SW480 (cell line): ENCODE results near the gene CUX1.

Source experiments
- DNase-seq: peaks from one replicate; pipeline ENCODE4 v3.0.0-alpha.2; 2016; ENCODE audit warnings: low spot score

The CUX1 gene

DNA sequence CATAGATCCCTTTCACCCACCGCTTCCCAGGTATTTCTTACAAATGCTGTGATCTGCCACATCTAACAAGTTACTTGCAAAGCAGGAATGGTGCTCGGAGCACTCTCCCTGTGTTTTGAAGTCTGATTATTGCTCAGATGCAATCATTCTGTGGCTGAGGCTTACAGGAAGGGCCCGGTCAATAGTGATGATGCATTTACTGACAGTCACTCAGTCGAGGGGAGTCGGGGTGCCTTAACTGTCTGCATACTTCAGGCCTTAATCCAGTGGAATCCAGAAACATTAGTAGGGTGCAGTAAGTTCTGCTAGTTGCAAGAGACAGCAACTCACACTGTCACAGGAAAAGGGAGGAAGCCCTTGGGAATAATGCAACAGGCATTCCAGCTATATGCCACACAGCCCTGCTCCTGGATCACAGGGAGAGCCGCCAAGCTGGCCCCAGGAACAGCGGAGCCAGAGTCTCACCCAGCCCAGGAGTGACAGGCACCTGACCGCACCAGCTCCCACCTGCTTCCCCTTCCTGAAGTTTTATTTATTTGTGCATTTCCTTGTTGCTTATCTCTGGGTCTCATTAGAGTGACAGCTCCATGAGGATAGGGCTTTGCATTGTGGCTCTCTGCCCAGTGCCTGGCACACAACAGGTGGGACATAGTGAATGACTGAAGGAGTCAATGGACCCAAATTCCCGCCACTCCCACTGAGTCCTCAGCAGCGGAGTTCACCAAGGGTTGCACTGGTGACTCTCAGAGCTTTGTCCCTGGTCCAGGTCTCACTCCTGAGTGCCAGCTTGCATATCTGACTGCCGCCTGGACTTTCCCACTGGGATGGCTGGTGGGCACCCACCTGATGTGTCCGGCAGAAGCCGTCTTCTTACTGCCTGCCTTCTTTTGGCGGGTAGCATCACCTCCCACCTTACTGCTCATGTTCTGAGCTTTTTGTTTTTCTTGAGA, 256.8 kb downstream of the CUX1 start:
- DNase-seq, result peak; percentile 14

DNA sequence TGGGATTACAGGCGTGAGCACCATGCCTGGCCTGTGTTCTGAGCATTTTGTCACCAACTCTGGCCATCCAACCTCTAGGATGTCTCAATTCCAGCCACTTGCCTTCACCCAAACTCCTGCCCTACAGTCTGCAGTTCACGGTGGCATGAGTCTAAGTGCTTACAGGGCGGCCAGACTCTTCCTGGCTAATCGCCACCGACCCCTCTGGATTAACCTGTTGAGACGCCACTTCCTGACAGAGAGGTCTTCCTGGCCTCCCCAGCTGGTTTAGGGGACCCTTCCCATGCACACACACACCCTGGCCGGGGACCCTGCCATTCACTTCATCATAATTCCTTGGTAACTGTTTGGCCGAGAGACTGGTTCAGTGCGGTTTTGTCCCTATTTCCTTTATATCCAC, 257.7 kb downstream of the CUX1 start:
- DNase-seq, result no peak

DNA sequence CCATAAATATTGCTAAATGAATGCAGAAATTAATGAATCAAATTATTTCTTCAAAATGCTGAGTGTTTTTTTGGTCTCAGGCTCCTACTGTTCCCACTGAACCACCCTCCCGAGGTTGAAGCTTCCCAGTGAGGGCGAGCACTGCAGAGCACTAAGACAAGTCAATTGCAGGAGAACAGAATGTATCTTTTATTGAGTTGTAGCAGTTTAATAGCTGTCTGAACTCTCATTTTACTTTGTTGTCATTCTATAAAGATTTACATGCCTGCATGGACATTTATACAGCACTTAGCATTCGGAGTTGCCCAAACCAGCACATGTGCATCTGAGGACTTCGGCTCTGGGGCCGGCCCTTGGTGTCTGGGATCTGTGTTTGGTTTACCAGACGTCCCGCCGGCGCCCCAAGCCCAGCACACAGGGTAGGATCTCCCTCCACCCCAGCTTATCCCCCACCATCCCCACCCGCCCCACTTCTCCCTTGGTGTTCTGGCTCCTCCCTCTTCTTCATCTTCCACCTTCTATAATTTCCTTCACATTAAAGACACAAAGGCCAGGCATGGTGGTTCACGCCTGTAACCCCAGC, 258.2 kb downstream of the CUX1 start:
- no peak for DNase-seq

DNA sequence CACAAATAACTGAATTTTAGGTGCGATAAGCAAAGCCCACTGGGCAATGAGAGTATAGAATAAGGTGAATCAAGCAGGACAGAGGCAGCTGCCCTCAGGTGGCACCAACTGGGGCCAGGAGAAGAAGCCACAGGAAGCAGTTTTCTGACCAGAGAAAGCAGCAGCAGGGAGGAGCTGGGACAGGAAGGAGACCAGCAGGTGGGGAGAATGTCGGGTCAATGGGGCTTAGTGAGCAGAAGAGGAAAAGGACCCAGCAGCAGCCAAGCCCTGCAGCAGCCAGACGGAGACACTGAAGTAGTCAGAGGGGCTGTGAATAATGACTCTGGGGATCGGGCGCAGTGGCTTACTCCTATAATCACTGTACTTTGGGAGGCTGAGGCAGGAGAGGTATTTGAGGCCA, 259.7 kb downstream of the CUX1 start:
- DNase-seq, result no peak

DNA sequence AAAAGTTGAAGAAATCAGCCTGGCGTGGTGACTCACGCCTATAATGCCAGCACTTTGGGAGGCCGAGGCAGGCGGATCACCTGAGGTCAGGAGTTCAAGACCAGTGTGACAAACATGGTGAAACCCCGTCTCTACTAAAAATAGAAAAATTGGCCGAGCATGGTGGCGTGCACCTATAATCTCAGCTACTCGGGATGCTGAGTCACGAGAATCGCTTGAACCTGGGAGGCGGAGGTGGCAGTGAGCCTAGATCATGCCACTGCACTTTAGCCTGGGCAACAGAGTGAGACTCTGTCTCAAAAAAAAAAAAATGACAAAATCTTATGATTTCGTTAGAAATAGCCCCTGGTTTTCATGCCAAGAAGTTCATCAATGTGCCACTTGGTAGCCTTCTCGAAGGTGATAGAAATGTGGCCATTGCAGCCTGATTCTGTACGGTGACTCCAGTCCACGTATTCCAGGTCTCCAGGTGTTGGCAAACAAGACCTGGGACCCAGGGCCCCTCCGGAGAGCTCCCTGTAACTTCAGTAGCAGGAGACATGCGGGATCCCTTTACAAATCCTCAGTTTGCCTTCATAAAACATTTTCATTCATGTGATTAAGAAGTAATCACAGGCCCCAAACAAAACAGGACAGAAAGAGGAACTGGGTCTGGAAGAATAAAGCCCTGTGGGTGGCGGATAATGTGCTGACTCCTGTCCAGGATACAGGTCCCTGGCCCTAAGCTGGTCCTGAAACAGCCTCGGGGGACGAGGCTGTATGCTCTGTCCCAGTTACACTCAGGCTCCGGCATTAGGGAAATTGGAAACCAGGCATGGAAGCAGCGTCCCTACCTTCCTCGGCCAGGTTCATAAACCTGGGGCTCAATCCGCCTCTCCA, 262.0 kb downstream of the CUX1 start:
- no peak for DNase-seq

DNA sequence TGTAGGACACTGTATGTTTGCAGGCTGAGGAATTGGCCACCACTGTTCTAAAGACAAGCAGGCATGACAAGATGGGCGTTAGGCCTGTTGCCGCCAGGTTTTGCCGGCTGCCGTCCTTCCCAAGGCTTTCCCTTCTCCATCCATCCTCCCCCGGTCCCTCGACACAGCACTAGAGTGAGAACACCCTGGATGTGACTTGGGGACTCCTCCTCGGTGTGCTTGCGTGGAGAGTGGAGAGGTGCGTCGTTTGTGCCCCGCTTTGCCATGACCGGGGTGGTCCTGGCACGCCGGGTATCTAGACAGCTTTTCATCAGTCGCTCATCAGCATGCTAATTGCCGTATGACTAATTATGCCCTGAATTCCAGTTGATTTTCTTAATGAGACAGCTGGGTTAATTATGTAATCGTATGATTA, 262.6 kb downstream of the CUX1 start:
- no peak for DNase-seq

DNA sequence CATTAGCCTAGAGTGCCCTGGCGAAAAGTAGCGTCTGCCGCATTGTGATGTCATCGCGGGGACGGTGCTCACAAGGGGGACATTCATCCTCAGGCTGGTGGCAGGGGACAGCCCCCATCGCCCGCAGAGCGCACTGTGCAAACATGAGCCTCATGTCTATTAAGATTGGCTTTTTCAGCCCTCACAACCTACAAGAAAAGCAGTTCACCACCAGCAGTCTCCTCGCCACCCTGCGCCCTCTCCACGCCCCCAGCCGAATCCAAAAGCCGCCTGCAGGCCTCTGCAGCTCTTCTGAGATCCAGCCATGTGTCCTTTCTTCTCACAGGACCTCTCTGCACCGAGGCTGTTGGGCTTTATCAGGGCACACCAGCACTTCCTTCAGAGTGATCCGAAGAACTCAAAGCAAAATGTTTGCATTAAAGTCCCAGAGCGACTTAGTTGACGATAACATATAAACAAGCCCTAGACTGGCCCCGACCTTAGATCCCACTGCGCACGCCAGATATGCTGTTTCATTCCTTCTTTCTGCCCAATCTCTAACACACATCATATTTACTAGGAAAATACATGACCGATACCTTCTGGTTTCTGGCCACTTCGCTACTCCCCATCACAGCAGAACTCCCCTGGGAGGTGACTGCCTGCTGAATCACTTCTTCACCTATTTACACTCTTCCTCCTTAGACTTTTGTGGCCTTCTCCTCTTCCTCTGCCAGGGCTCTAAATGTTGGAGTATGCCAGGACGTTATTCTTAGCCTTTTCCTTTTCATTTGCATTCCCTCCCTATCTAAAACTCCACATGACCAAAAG, 263.2 kb downstream of the CUX1 start:
- DNase-seq, result no peak

DNA sequence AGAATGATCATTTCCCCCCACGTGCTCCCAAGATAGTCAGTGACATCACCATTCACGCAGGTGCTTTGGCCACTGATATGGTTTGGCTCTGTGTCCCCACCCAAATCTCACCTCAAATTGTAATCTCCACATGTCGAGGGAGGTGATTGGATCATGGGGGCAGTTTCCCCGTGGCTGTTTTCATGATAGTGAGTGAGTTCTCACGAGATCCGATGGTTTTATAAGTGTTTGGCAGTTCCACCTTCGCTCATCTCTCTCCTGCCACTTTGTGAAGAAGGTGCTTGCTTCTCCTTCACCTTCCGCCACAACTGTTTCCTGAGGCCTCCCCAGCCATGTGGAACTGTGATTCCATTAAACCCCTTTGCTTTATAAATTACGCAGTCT, 263.8 kb downstream of the CUX1 start:
- no peak for DNase-seq

DNA sequence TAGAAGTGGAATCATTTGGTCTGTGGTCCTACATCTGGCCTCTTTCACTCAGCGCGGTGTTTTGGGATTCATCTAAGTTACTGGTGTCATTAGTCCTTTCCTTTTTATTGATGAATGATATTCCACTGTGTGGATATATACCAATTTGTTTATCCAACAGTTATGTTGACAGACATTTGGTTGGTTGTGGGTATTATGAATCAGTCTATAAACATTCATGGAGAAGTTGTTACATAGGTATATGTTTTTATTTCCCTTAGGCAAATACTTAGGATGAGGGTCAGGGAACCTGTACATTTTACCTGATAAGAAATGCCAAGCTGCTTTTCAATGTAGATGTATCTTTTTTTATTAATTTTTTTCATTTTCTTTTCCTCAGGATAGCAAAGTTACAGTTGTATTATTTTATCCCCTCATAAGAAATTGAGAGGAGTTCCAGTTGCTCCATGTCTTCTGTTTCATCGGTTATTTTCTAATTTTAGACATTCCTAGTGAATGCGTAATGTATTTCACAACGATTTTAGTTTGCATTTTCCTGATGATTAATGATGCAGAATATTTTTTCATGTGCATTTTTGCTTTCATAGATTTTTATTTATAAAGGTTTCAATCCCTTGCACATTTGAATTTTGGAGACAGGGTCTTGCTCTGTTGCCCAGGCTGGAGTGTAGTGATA, 265.4 kb downstream of the CUX1 start:
- no peak for DNase-seq

DNA sequence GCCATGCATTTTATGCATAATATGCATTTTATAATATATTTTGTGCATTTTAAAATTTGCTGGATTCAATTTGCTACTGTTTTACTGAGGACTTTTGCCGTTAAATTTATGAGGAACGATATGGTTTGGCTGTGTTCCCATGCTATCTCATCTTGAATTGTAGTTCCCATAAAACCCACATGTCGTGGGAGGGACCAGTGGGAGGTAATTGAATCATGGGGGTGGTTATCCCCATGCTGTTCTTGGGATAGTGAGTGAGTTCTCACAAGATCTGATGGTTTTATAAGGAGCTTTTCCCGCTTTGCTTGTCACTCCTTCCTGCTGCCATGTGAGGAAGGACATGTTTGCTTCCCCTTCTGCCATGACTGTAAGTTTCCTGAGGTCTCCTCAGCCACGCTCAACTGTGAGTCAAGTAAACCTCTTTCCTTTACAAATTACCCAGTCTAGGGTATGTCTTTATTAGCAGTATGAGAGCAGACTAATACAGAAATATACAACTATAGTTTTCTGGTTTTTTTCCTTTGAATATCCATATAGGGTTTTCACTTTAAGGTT, 267.9 kb downstream of the CUX1 start:
- no peak for DNase-seq

DNA sequence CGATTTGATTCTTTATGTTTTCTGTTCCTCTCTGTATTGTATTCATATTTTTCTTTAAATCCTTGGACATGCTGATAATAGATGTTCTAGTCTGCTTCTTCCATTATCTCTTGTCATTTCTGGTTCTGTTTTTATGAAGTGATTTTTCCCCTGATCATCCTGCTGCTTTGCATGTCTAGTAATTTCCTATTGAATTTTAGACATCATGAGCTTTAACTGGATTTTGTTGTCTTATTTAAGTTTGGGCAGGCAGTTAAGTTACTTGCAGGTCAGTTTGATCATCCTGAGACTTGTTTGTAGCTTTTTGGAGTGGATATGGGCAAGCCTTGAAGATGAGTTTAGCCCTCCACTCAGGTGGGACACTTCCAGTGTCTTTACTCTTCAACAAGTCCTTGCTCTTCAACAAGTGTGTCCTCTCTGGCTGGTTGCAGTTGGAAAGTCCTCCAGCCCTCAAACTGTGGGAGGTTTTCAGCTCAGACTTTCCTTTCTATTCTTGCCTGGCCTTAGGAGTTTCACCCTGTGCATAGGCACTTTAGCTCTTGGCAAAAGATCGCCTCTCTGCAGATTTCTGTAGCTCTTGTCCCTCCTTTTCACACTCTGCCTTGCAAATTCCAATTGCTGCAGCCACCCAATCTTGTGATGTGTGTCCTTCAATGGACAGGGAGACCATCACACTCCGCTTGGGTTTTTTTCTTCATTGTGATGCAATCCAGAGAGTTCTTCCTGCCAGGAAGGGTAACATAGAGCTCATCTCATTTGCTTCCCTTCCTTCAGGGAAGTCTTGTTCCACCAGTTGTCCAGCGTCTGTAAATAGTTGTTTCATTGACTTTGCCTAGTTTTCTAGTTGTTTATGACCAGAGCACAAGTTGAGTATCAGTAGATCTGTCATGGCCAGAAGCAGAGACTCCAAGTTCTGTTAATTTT, 272.0 kb downstream of the CUX1 start:
- DNase-seq, result no peak

DNA sequence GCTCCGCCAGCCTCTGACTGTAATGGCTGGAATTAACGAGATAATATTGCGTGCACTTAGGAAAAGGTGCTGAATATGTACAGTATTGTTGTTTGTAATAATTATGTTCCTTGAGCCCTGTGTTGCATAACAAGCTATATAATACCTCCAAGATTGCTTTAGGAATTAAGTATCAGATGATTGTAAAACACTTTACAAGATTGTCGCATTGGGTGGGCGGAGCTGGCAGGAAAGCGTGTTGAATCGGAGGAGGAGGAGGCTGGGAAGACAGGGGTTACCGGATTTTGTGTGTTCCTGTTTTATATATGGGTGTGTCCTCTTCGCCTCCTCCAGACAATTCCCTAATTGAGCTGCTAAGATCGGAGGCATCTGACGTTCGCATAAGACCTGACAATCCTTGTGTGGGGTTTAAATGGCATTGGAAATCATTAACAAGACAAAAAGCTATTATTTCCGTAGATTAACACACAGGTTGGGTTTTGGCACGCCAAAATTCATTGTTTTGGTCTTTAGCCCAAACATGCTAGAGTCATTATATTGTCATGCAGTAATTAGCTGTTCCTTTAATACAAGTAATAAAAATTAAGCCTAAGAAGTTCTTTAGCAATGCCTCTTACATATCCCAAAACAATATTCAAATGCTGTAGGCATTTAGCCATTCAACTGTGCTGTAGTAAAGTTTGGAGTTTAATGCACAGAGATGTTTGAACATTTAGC, 276.3 kb downstream of the CUX1 start:
- no peak for DNase-seq

DNA sequence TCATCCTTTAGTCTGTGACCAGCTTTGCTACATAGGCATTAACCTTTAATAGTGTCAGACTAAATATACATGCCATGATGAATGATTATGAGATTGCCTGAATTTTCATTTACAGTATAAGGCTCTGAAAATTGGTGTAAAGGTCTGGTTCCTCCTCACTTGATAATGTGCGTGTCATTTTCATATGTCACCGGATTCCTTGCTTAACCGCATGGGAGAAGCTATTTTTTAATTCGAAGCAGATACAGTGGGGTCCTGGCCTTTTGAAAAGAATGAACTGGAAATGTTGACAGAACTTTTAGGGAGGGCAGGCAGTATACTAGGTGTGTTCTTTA, 276.9 kb downstream of the CUX1 start:
- no peak for DNase-seq

DNA sequence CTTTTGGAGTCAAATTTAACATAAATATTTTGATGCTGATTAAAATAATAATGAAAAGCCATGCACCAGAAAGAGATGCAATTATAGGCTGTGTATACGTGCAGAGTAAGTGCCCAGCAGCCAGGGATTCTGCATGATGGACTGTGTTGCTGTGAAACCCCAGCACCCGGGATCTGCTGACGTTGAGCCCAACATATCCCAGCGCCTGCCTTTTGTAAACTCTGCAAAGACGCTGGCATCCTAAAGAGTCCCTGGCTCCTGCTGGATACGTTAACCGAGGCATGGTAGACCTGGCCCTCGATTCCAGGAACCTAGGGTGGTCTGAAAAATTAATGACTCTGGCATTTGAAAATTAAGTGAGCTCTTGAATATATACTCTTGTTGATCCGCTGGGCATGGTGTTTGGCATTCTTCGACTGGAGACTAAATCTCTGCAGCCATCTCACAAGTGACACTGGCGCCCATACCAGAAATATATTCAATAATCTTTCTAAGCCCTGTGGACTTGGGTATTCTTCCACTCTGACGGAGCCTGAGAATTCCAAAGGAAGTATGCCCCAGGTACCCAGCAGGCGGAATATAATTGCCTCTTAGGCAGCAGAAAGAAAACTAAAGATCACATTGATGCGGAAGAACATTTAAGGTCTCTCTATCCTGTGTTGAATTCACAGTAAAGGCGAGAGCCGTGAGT, 278.0 kb downstream of the CUX1 start:
- DNase-seq, result no peak

DNA sequence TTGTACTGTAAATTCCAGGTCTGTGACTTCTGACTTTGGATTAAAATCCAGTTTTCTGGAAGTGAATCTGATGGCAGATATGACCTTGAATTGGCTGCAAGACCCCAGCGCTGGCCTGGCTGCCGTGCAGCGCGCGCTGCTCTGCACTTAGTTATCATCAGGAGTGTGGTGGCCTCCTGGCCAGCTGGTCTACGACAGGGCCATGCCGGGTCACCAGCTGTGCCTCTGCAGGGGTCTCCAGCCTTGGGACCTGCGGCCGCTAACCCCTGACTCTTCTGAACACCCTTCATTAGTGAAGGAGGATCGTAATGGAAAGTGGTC, 278.5 kb downstream of the CUX1 start:
- DNase-seq, result no peak

DNA sequence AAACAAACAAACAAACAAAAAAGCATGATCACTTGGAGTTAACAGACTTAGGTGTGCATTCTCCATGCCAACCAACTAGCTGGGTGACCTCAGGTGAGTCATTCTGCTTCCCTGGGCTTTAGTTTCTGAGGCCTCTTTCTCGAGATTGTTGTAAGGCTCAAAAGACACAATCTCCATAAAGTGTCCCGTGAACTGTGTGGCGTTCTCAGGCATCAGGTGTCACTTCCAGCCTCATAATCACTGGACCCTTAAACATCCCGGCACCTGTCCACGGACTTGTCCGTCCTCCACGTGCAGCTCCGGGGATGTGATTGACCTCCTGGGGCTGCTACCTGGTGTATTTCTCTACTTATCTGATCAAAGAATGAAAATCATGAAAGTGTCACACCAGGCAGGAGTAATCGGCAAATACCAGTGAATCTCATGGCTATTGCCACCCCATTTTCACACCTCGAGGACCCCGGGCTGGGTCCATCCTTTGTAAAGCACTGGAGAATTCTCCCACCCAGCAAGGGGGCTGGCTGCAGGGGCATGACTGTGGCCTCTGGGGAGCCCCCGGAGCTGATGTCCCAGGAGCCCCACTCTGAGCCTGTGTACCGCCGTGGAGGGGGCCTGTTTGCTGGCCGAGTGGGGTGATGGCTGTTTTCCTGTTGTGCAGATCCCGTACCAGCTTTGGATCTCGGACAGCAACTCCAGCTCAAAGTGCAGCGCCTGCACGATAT, 279.4 kb downstream of the CUX1 start:
- no peak for DNase-seq

DNA sequence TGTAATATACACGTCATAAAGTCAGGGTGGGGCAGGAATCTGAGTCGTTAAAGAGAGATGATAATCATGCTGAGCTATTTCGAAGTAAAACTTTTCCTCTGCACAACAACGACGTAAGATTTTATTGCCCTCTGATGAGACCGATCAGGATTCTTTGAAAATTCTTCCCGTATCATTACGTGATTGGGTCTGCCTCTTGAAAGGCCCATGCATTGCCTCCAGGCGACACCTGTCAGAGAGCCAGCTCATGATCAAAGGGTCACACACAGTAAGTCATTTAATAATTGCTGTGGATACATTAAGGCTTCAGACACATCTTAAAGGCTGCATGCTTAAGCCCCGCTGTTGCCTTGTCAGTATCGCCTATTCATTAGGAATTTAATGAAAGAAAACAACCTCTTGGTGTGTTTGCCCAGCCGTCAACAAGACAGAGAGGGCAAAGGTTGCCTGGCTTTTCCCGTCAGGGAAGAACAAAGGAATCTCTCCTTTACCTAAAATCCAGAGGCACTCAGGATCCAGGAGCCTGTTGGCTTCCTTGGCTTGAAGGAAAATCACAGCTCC, 280.3 kb downstream of the CUX1 start:
- DNase-seq, result no peak

DNA sequence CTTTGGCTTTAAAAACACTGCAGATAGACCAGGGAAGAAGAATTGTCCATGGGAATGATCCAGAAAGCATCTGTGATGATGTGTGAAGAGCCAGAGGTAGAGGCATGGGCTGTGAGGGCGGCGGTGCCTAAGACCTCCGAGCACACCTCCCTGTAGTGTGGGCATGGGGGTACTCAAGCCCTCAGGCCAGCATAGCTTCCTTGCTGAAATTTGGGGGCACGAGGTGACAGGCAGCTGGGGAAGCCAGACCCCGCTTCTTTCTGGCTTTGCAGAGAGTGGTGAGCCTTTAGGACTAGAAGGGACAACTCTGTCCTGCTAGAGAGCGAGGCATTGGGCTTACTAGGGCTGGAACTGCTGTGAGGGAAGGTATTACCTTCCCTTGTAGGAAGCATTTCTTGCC, 281.6 kb downstream of the CUX1 start:
- no peak for DNase-seq
